Effector memory CD4-positive, alpha-beta T cell (primary cell): ENCODE data around the gene SSR2.
"Not testable (repeated sequence)": the region's sequence is repeated elsewhere in the genome, so short reads cannot be mapped to it uniquely, and the experiment has no call there.

Experiments used
- DNase-seq, 3 donors: peaks; one replicate each; pipeline ENCODE4 v3.0.0-alpha.2; 2020
- H3K27ac ChIP-seq: 2 replicates; pipeline ENCODE4 v1.7.0; 2013; ENCODE audit warnings: mild to moderate bottlenecking, low read length, moderate library complexity; ENCODE audit not compliant: insufficient read depth, poor library complexity, severe bottlenecking
- H3K27me3 ChIP-seq: replicated peaks from 2 replicates; pipeline ENCODE4 v1.7.0; 2013; ENCODE audit warnings: mild to moderate bottlenecking, low read length; ENCODE audit not compliant: insufficient read depth, control insufficient read depth, poor library complexity, severe bottlenecking
- H3K36me3 ChIP-seq: 2 replicates; pipeline ENCODE4 v1.7.0; 2013; ENCODE audit warnings: mild to moderate bottlenecking, low read length, moderate library complexity; ENCODE audit not compliant: control insufficient read depth, insufficient read depth
- H3K4me1 ChIP-seq: 2 replicates; pipeline ENCODE4 v1.7.0; 2013; ENCODE audit warnings: low read length, mild to moderate bottlenecking; ENCODE audit not compliant: control insufficient read depth, insufficient read depth, poor library complexity, severe bottlenecking
- H3K4me3 ChIP-seq: 2 replicates; pipeline ENCODE4 v1.7.0; 2013; ENCODE audit warnings: low read length, low read depth, mild to moderate bottlenecking; ENCODE audit not compliant: insufficient read depth, poor library complexity, severe bottlenecking
- H3K9me3 ChIP-seq: 2 replicates; pipeline ENCODE4 v1.7.0; 2013; ENCODE audit warnings: mild to moderate bottlenecking, low read length, moderate library complexity; ENCODE audit not compliant: control insufficient read depth

Gene SSR2

GRCh38 chr1:155999964-156000363 is 20.8 kb downstream of the SSR2 start:
- no peaks in the 10 kb centered on the region for H3K9me3 ChIP-seq
- DNase-seq = no peak
- H3K27ac ChIP-seq = no peak overlapping the region
- no peak overlapping the region for H3K4me3 ChIP-seq
- peaks cover 5% of the 10 kb centered on the region for H3K4me1 ChIP-seq
- H3K36me3 ChIP-seq = no peaks in the 10 kb centered on the region
- H3K27me3 ChIP-seq = no peaks in the 10 kb centered on the region

GRCh38 chr1:155996166-155996565 is 24.6 kb downstream of the SSR2 start:
- no peak for DNase-seq
- Histone ChIP-seq H3K27me3 (no peaks in the 10 kb centered on the region), H3K9me3 (no peaks in the 10 kb centered on the region), H3K36me3 (no peaks in the 10 kb centered on the region), H3K4me1 (no peaks in the 10 kb centered on the region), H3K27ac (no peak overlapping the region), H3K4me3 (no peak overlapping the region)

- Histone ChIP-seq H3K9me3 (no peaks in the 10 kb centered on the region), H3K4me3 (no peak overlapping the region), H3K4me1 (peaks cover 9% of the 10 kb centered on the region), H3K36me3 (no peaks in the 10 kb centered on the region), H3K27ac (no peak overlapping the region), H3K27me3 (no peaks in the 10 kb centered on the region)
- no peak for DNase-seq
Observed at GRCh38 chr1:155993595-155993994, 27.2 kb downstream of the SSR2 start.

GRCh38 chr1:155990005-155990739 is 30.6 kb downstream of the SSR2 start:
- no peak for DNase-seq
- Histone ChIP-seq H3K4me1 (peaks cover 9% of the 10 kb centered on the region), H3K36me3 (no peaks in the 10 kb centered on the region), H3K27me3 (no peaks in the 10 kb centered on the region), H3K9me3 (no peaks in the 10 kb centered on the region), H3K27ac (no peak overlapping the region), H3K4me3 (no peak overlapping the region)

- peak; percentile 61 to 68 (median 62) for DNase-seq
Observed at GRCh38 chr1:155989242-155990004, 31.3 kb downstream of the SSR2 start.

GRCh38 chr1:155984903-155985645 is 35.7 kb downstream of the SSR2 start:
- DNase-seq, H3K4me3 ChIP-seq, H3K9me3 ChIP-seq, H3K27ac ChIP-seq, H3K36me3 ChIP-seq, H3K27me3 ChIP-seq: not testable (repeated sequence)
- peaks cover 34% of the 10 kb centered on the region for H3K4me1 ChIP-seq

More at GRCh38 chr1:155989242-155990004, 31.3 kb downstream of the SSR2 start:
- Histone ChIP-seq H3K27ac (no peak overlapping the region), H3K36me3 (no peaks in the 10 kb centered on the region), H3K27me3 (no peaks in the 10 kb centered on the region), H3K9me3 (no peaks in the 10 kb centered on the region), H3K4me1 (peaks cover 9% of the 10 kb centered on the region), H3K4me3 (no peak overlapping the region)

- no peaks in the 10 kb centered on the region for H3K9me3 ChIP-seq
- no peaks in the 10 kb centered on the region for H3K36me3 ChIP-seq
- H3K27ac ChIP-seq = no peak overlapping the region
- H3K4me3 ChIP-seq = no peak overlapping the region
- H3K4me1 ChIP-seq = peaks cover 36% of the 10 kb centered on the region
- H3K27me3 ChIP-seq = no peaks in the 10 kb centered on the region
- no peak for DNase-seq
Observed at GRCh38 chr1:155984341-155984740, 36.4 kb downstream of the SSR2 start.

GRCh38 chr1:155983191-155984024 is 37.3 kb downstream of the SSR2 start:
- H3K27ac ChIP-seq = no peak overlapping the region
- H3K4me3 ChIP-seq = no peak overlapping the region

GRCh38 chr1:155982106-155982505 is 38.6 kb downstream of the SSR2 start:
- peaks cover 36% of the 10 kb centered on the region for H3K4me1 ChIP-seq
- no peaks in the 10 kb centered on the region for H3K36me3 ChIP-seq
- no peak for DNase-seq
- no peak overlapping the region for H3K4me3 ChIP-seq
- H3K9me3 ChIP-seq = no peaks in the 10 kb centered on the region
- no peaks in the 10 kb centered on the region for H3K27me3 ChIP-seq
- peak overlapping the region; percentile 44 for H3K27ac ChIP-seq

More at GRCh38 chr1:155983191-155984024, 37.3 kb downstream of the SSR2 start:
- Histone ChIP-seq H3K36me3 (no peaks in the 10 kb centered on the region), H3K27me3 (no peaks in the 10 kb centered on the region), H3K9me3 (no peaks in the 10 kb centered on the region), H3K4me1 (peaks cover 36% of the 10 kb centered on the region)
- DNase-seq = no peak
